Activated CD4-positive, alpha-beta T cell treated with anti-CD3 and anti-CD28 coated beads, Interleukin-2, amount 50 U/mL, for 24 hours (primary cell): ENCODE measurements around the gene TIMM50.
"Not testable (repeated sequence)": the region's sequence is repeated elsewhere in the genome, so short reads cannot be mapped to it uniquely, and the experiment has no call there.

Source experiments
- DNase-seq, 2 donors: peaks; one replicate each; pipeline ENCODE4 v3.0.0-alpha.2; 2020; ENCODE audit warnings: low read depth in 1 of 2, low spot score in 1 of 2

Gene TIMM50

GRCh38 chr19:39480337-39481228 is at the start of gene TIMM50:
Gene TIMM50, plus strand, starts transcription at chr19:39480838. Its CDS starts 16 bp downstream, at chr19:39480854.
- peak; percentile 97 to 98 for DNase-seq

GRCh38 chr19:39432677-39433025 is 48.0 kb upstream of the TIMM50 start:
- DNase-seq: no peak

- no peak for DNase-seq
These were observed 47.1 kb upstream of the TIMM50 start for GRCh38 chr19:39433480-39434079.

GRCh38 chr19:39434123-39435076 is 46.2 kb upstream of the TIMM50 start:
- DNase-seq: no peak

GRCh38 chr19:39435499-39436349 is 44.9 kb upstream of the TIMM50 start, which contains the start of gene RPS16:
Gene RPS16, minus strand, starts transcription at chr19:39435949. Its CDS starts 54 bp downstream, at chr19:39435895.
- DNase-seq: peak; percentile 98 to 99

- DNase-seq: no peak
These were observed 44.3 kb upstream of the TIMM50 start for GRCh38 chr19:39436350-39436716.

- DNase-seq: no peak
These were observed 42.2 kb upstream of the TIMM50 start for GRCh38 chr19:39438270-39438934.

GRCh38 chr19:39444598-39445195 is 35.9 kb upstream of the TIMM50 start:
- DNase-seq: no peak

- DNase-seq: peak; percentile 89 to 97
These were observed 35.2 kb upstream of the TIMM50 start, which contains the start of gene SUPT5H for GRCh38 chr19:39445196-39446111. Gene SUPT5H, plus strand, starts transcription at chr19:39445582. Its CDS starts 309 bp downstream, at chr19:39445891.

- no peak for DNase-seq
These were observed 34.1 kb upstream of the TIMM50 start for GRCh38 chr19:39446365-39447084.

GRCh38 chr19:39448271-39448670 is 32.4 kb upstream of the TIMM50 start:
- DNase-seq: no peak

- DNase-seq: no peak
These were observed 31.4 kb upstream of the TIMM50 start for GRCh38 chr19:39449116-39449797.

- DNase-seq: not testable (repeated sequence)
These were observed 29.4 kb upstream of the TIMM50 start for GRCh38 chr19:39451257-39451656.

GRCh38 chr19:39463403-39463802 is 17.2 kb upstream of the TIMM50 start:
- no peak for DNase-seq

GRCh38 chr19:39465956-39466747 is 14.5 kb upstream of the TIMM50 start:
- DNase-seq: no peak

- DNase-seq: no peak
These were observed 12.7 kb upstream of the TIMM50 start for GRCh38 chr19:39467941-39468340.
